Panc1 (cell line): ENCODE results near the gene SPACA9. TPM values are rescaled to one million over a fixed set of nuclear protein-coding genes. Genes with fewer than 3 reads are reported as not detected.

Source experiments
- ATAC-seq: fragments of 200-7000 bp; cut with Tn5 transposase; 2 replicates; pipeline ENCODE4 v1.9.1; 2020; ENCODE audit warnings: mild to moderate bottlenecking, moderate library complexity
- BruUV-seq: library from RNA; stranded (reverse); fragments of 400-500 nt; replicated peaks from 2 replicates; lab custom pipeline; 2021; lab: Mats Ljungman, UMichigan
- CTCF ChIA-PET: fragments of 300-600 bp; sonication (Branson Sonifier 250); formaldehyde crosslinking; loops from one replicate; lab custom pipeline; 2022; ENCODE audit warnings: antibody characterized with exemption; lab: Charles Lee
- POLR2A ChIA-PET: fragments of 300-600 bp; sonication (Branson Sonifier 250); formaldehyde crosslinking; loops from one replicate; lab custom pipeline; 2022; ENCODE audit warnings: antibody characterized with exemption; lab: Charles Lee
- DNase-seq: peaks from one replicate; pipeline ENCODE4 v3.0.0-alpha.2; 2010; ENCODE audit warnings: low read depth, low spot score
- H3K27ac ChIP-seq: 2 replicates; pipeline ENCODE4 v1.5.1; 2011; ENCODE audit warnings: mild to moderate bottlenecking, low read length, inconsistent platforms
- H3K27me3 ChIP-seq: fragments of 200-500 bp; sonication (Bioruptor generic); 2 replicates; pipeline ENCODE4 v1.6.0; 2014; ENCODE audit warnings: low read length, inconsistent platforms; ENCODE audit not compliant: control insufficient read depth, insufficient read depth
- H3K36me3 ChIP-seq: fragments of 200-500 bp; sonication (Bioruptor generic); 2 replicates; pipeline ENCODE4 v1.5.1; 2014; ENCODE audit warnings: inconsistent platforms, mild to moderate bottlenecking, low read length, moderate library complexity; ENCODE audit not compliant: control insufficient read depth, insufficient read depth
- H3K4me1 ChIP-seq: 2 replicates; pipeline ENCODE4 v1.5.1; 2011; ENCODE audit warnings: inconsistent platforms, mild to moderate bottlenecking, low read length, moderate library complexity; ENCODE audit not compliant: control insufficient read depth, insufficient read depth
- H3K4me3 ChIP-seq, 2 experiments: 2 replicates each; pipeline ENCODE4 v1.5.1; 2011 to 2012; ENCODE audit warnings: low read depth in 2 of 2, low read length in 2 of 2, mild to moderate bottlenecking in 2 of 2, inconsistent platforms in 1 of 2, moderate library complexity in 1 of 2
- H3K9me3 ChIP-seq: fragments of 200-500 bp; sonication (Bioruptor generic); 2 replicates; pipeline ENCODE4 v1.5.1; 2014; ENCODE audit warnings: low read depth, mild to moderate bottlenecking, inconsistent platforms, low read length, moderate library complexity; ENCODE audit not compliant: control insufficient read depth, insufficient read depth
- CTCF ChIP-seq: fragments of 450-650 bp; IDR thresholded peaks from 2 replicates; pipeline ENCODE4 v1.5.1; 2017; ENCODE audit warnings: mild to moderate bottlenecking
- POLR2AphosphoS5 ChIP-seq: IDR thresholded peaks from 2 replicates; pipeline ENCODE4 v1.6.1; 2012; ENCODE audit warnings: mild to moderate bottlenecking, low read depth, low read length, moderate library complexity
- REST ChIP-seq, 2 experiments: IDR thresholded peaks; 2 replicates each; pipeline ENCODE4 v1.6.1; 2011 to 2012; ENCODE audit warnings: low read depth in 2 of 2, control low read depth in 1 of 2, low read length in 1 of 2, mild to moderate bottlenecking in 1 of 2, moderate library complexity in 1 of 2; ENCODE audit not compliant: insufficient read depth in 1 of 2
- SIN3A ChIP-seq: IDR thresholded peaks from 2 replicates; pipeline ENCODE4 v1.6.1; 2012; ENCODE audit warnings: low read depth, mild to moderate bottlenecking, low read length, moderate library complexity, borderline replicate concordance; ENCODE audit not compliant: insufficient read depth
- TCF7L2 ChIP-seq: IDR thresholded peaks from 2 replicates; pipeline ENCODE4 v1.6.1; 2011; ENCODE audit warnings: mild to moderate bottlenecking, low read depth, low read length, inconsistent platforms
- in situ Hi-C: cut with HindIII; loops from 2 replicates; pipeline ENCODE4 v1.10.0; 2016; ENCODE audit warnings: low sequenced_read_pairs, low pct_unique_long_range_greater_than_20kb
- intact Hi-C: fragments of 100-400 bp; cut with micrococcal nuclease; formaldehyde crosslinking; loops from one replicate; pipeline ENCODE4 v1.10.0; 2022; ENCODE audit not compliant: unreplicated experiment
- total RNA-seq: library from RNA; stranded (reverse); gene quantifications from one replicate; pipeline ENCODE4 v1.2.1, GENCODE V29; 2021; ENCODE audit not compliant: unreplicated experiment

SPACA9 gene
- total RNA-seq, 1 experiment from 2014 or later, result 3.0 TPM

GRCh38 chr9:132892400-132892799 lies 13.7 kb downstream of the SPACA9 start:
- intact Hi-C loops, result no loop called here
- POLR2A ChIA-PET, result no interaction called here
- CTCF ChIA-PET, result no interaction called here
- no TSS peak for BruUV-seq
- H3K27me3 ChIP-seq, result no peaks in the 10 kb centered on the region
- H3K9me3 ChIP-seq, result no peaks in the 10 kb centered on the region
- H3K27ac ChIP-seq, result no peak overlapping the region
- no peak for DNase-seq
- no peaks in the 10 kb centered on the region for H3K36me3 ChIP-seq
- H3K4me3 ChIP-seq, result no peak overlapping the region
- in situ Hi-C loops, result no loop called here
- TF ChIP-seq POLR2AphosphoS5 (no peak), TCF7L2 (no peak), SIN3A (no peak), REST (IDR thresholded peaks at IDR 0.05; ENCODE audit: insufficient read depth in 1 of 2, low read depth in 2 of 2, low read length in 1 of 2) (no peak), CTCF (no peak)
- ATAC-seq, result no peak
- H3K4me1 ChIP-seq, result no peaks in the 10 kb centered on the region

- ATAC-seq, result no peak
- Histone ChIP-seq H3K4me1 (no peaks in the 10 kb centered on the region), H3K27me3 (no peaks in the 10 kb centered on the region), H3K4me3 (no peak overlapping the region), H3K27ac (no peak overlapping the region), H3K9me3 (no peaks in the 10 kb centered on the region), H3K36me3 (no peaks in the 10 kb centered on the region)
- no TSS peak for BruUV-seq
- TF ChIP-seq POLR2AphosphoS5 (no peak), SIN3A (no peak), CTCF (no peak), TCF7L2 (no peak), REST (IDR thresholded peaks at IDR 0.05; ENCODE audit: insufficient read depth in 1 of 2, low read depth in 2 of 2, low read length in 1 of 2) (no peak)
- in situ Hi-C loops, result no loop called here
- DNase-seq, result no peak
- CTCF ChIA-PET, result interaction anchor here (0.7 kb wide), 1 partner anchor 68 kb away, joined by 10 read pairs; no protein-coding TSS in a partner anchor
- intact Hi-C loops, result no loop called here
- POLR2A ChIA-PET, result no interaction called here
Observed at GRCh38 chr9:132894346-132894745, 15.6 kb downstream of the SPACA9 start.
